NCI-H146 treated with DMSO at 0.1 percent for 48 hours (cell line): ENCODE data around the gene VSTM4.

Source experiments
- DNase-seq: peaks from one replicate; lab custom pipeline; 2025; ENCODE audit not compliant: unreplicated experiment; lab: John Stamatoyannopoulos, UW

Gene VSTM4

DNA sequence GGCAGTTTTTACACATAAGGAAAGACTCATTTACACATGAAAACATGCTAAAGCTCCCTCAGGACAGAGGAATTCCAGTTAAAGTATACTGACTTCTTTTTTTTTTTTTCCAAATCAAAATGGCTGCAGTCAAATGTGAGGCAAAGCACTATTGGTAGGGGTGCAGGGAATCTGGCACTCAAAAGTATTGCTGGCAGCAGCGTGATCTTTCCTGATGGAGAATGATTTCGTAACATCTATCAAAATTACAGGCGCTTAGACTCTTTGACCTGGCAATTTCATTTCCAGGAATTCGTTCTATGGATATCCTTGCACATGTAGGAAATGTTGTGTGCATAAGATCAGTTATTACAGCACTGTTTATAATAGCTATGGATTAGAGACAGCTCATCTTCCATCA, 65.7 kb downstream of the VSTM4 start:
- DNase-seq = no peak

DNA sequence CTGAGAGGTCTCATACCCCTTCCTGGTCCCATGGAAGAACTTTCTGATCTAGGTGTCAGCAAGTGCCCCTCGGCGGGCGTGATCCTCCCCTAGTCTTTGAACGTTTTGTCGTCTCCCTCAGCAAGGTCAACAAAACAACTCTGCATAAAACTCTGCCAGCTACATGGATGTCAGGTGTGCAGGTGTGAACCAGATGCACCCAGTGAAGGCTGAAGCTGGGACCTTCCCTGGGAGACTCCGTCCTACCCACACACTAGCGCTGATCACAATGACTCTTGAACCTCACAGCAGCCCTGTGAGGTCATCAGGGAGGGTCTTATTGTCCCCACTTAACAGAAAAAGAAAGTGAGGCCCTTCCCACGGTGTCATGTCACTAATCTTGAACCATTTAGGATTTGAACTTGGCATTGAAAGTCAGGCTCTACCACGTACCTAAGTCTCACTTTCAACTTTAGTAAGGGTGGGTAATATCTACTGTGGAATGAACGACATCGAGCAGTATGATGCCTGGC, 68.1 kb downstream of the VSTM4 start:
- no peak for DNase-seq

- DNase-seq = no peak
Observed at GRCh38 chr10:49044293-49045193, 70.8 kb downstream of the VSTM4 start.

- DNase-seq = peak; percentile 62
Observed at GRCh38 chr10:49040601-49041000, 74.7 kb downstream of the VSTM4 start.

DNA sequence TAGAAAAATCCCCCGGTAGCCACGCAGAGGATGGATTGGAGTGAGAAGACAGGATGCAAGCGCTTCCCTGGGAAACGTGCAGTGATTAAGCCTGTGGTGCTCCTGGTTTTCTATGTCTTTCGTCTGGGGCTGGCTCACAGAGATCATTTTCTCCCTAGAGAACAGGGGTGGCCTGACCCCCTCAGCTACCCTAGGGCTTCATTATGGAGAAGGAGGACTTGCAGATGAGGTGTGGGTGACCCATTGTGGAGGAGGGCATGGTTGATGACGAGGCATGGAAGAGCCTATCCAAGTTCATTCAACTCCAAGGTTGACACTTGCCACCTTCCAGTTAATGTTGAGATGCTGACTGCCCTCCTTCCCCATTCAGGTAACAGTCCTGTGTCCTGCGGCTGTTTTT, 75.9 kb downstream of the VSTM4 start:
- DNase-seq = no peak

DNA sequence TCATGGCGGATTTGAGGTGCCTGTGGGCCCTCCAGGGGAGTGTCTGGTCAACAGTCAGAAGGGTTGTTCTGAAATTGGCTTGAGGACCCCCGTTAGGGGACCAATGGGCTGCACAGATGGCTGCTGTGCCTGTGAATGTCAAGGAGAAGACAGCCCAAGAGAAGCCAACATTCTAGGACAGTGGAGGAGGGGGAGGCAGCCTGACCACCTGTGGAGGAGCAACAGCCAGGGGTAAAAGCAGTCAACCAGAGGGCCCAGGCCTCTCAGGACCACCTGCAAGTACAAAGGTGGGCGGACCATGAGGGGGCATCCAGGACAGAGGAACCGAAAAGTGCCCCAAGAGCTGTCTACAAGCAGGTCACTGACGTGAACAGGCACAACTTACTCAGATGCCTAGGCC, 76.6 kb downstream of the VSTM4 start:
- no peak for DNase-seq

DNA sequence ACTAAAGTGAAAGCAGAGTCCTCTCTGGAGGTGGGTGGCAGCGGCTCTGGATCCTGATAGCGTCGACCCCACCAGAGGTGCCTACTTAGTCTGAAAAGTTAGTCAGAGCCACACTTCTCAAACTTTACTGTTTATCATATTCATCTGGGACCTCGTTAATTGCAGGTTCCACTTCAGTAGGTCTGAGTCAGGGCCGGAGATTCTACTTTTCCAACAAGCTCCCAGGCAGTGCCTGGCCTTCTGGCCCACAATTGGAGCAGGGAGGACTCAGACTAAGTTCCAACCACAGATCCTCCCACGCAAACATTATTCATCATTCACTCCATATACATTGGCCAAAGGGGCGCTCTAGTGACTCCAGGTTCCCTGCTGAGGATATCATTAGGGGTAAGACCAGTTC, 78.1 kb downstream of the VSTM4 start:
- DNase-seq = no peak

DNA sequence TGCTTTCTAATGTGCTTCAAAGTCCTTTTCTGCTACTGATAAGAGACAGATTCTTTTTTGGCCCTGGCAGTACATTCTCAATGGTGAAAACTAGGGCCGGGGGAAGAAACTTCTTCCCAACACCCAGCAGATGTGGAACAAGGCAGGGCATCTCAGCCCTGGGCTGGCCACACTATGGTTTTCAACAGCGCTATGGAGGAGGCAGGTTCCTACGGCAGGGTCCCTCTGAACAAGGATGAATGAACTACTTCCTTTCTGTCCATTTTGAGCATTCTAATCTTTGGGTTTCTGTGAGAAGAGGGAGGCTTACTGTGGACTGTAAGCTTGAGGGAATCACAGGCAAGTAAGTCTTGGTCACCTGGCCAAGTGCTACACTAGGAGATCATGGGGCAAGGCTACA, 78.7 kb downstream of the VSTM4 start:
- no peak for DNase-seq

DNA sequence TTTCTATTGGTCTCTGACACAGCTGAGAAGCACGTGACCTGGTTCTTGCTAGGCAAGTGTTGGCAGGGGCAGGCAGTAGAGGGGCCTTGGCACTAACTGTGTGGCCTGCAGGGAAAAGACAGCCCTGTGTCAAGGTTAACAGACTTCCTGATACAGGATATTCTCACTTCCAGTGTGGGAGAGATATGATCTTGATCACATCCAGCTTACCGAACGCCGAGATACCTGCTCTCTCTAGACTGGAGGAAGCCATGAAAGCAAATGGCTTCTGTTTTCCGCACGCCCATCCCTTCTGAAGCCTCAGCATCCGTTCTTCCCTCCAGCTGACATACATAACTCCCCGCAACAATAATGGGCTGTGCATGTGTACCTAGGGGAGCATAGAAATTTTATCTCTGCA, 79.4 kb downstream of the VSTM4 start:
- no peak for DNase-seq

DNA sequence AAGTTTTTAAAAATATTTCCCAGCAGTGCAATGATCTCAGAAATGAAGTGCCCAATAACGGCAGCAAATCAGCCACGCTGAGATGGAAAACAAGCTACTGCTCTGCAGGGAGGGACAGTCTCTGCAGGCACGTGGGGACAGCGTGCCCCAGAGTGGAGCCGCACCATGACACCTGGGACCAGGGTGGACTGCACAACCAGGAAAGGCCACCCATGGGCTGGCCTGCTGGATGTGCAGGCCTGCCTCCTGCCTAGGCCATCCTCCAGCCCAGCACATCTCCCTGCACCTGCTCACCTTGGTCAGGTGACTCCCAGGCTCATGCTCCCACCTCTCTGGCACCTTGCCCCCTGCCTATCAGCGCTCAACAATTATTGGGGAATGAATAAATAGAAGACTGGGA, 80.4 kb downstream of the VSTM4 start:
- DNase-seq = peak; percentile 12

DNA sequence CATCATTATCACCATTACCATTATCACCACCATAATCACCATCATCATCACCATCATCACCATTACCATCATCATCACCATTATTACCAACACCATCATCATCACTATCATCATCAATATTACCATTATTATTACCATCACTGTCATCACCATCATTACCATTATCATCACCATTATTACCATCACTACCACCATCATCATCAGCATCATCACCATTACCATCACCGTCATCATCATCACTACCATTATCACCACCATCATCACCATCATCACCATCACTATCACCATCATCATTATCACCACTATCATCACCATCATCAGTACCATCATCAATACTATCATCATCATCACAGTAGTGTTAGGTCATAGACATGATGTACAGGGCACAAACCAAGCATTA, 81.4 kb downstream of the VSTM4 start:
- no peak for DNase-seq

DNA sequence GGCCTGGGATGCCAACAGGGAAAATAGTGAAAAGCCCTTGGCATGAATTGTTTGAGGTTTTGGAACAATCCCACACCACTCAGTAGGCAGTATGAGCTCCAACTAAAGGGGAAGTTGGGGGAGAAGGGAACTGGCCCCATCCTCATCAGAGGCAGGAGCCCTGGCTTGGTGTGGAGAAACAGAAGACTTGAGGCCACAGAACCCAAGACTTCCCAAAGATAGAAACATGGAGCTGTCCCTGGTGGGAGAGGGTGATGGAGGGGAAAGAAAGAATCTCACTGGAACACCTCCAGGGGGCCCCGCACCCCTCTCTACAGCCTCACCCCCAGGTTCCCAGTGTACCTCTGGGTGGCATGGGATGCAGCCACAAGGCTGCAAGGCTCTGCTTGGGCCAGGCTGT, 85.7 kb downstream of the VSTM4 start:
- no peak for DNase-seq

- no peak for DNase-seq
Observed at GRCh38 chr10:49028639-49029038, 86.7 kb downstream of the VSTM4 start.

- DNase-seq = peak; percentile 38
Observed at GRCh38 chr10:49025347-49025983, 89.9 kb downstream of the VSTM4 start.

GRCh38 chr10:49024484-49024883, 90.8 kb downstream of the VSTM4 start:
- no peak for DNase-seq

DNA sequence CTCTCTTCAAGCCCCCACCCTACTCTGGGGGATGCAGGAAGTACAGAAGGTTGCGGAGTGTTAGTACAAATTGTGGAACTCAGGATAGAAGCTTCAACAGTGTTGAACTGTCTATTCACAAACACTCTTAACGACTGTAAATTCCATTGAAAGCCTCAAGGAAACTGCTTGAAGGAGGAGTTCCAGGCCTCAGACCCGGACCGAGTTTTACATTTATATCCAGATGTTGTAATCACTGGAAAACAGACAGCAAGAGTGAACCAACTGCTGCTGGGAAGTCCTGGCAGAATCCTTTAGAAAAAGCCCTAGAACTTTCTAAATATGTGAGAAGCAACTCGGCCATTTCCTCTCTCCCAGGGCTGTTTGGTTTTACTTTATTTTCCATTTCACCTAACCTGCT, 91.6 kb downstream of the VSTM4 start:
- DNase-seq = no peak

GRCh38 chr10:49023071-49023470, 92.3 kb downstream of the VSTM4 start:
- DNase-seq = no peak

- DNase-seq = no peak
Observed at GRCh38 chr10:49021685-49022084, 93.6 kb downstream of the VSTM4 start.

DNA sequence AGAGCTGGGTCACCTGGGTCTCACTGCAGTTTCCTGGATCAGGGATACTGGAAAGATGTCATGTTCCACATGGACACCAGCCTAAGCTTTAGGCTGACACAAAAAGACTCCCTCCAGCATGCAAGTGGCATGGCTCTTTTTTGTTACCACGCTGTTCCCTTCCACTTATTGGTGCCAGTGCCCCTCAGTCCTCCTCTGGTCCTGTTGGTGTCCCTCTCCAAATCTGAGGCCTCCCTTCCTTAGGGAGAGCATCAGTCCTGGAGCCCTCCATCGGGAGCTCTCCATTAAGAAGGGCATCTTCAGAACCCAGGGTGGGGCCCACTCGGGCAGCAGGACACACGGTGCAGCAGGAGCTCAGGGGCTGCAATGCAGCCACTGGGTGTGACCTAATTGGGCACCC, 99.6 kb downstream of the VSTM4 start:
- DNase-seq = no peak

DNA sequence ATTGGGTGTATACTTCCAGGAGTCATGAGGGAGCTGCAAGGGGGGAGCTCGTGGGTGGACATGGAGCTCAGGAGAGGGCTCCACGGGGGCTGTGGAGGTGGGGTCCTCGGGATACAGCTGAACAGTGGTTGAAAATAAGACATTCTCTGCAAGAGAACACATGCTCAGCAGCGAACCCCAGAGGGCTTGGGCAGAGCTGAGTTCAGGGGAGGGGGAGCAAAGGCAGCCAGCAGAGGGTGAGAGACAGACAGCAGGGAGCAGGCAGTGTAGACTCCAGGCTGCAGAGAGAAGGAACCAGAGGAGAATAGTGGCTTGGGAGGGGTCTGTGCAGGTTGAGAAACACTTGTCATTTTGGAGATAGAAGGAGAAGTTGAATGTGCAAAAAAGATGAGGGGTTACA, 102.7 kb downstream of the VSTM4 start:
- DNase-seq = no peak

- no peak for DNase-seq
Observed at GRCh38 chr10:49011756-49012155, 103.6 kb downstream of the VSTM4 start.

DNA sequence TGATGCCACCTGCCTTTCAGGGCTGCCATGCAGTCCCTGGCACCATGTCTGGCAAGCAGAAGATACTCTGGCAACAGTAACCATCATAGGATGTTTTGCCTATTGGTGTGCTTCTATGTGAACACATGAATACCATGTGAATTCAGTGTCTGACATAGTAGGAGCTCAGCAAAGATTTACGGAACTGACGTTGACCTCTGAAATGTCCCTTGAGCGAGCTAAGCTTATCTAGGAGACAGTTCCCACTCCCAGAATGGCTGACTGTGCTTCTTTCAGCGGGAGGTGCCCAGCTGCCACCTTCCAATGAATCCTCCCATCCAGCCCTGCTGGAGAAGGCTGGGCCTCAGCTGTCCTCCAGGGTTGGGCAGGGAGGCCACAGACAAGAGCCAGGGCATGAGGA, 104.5 kb downstream of the VSTM4 start:
- no peak for DNase-seq
